Neural cell (in vitro differentiated cells): ENCODE data around the gene TRAPPC6A.

Experiments
- CTCF ChIP-seq: fragments of 450-650 bp; IDR thresholded peaks from 2 replicates; pipeline ENCODE4 v1.5.1; 2014; ENCODE audit warnings: antibody characterized with exemption, mild to moderate bottlenecking, moderate library complexity; ENCODE audit not compliant: poor library complexity, severe bottlenecking
- EZH2 ChIP-seq: fragments of 200-600, 300-800 bp; shearing (Covaris generic), sonication (generic); IDR thresholded peaks from 2 replicates; pipeline ENCODE4 v1.6.1; 2014; ENCODE audit warnings: antibody characterized with exemption, low read length, borderline replicate concordance, mild to moderate bottlenecking; ENCODE audit not compliant: insufficient read depth, poor library complexity, severe bottlenecking
- POLR2AphosphoS5 ChIP-seq: IDR thresholded peaks from 2 replicates; pipeline ENCODE4 v1.6.1; 2012
- REST ChIP-seq: IDR thresholded peaks from 2 replicates; pipeline ENCODE4 v1.6.1; 2012; ENCODE audit warnings: borderline replicate concordance
- SMC3 ChIP-seq: fragments of 450-650 bp; conservative IDR thresholded peaks from 2 replicates; pipeline ENCODE4 v1.6.1; 2014; ENCODE audit warnings: antibody characterized with exemption, mild to moderate bottlenecking, moderate library complexity; ENCODE audit not compliant: poor library complexity
- TAF1 ChIP-seq: IDR thresholded peaks from 2 replicates; pipeline ENCODE4 v1.6.1; 2012; ENCODE audit warnings: low read depth

- no peak for TF ChIP-seq CTCF
- TF ChIP-seq POLR2AphosphoS5: no peak
- no peak for TF ChIP-seq EZH2
- no peak for TF ChIP-seq TAF1
- no peak for TF ChIP-seq REST
- no peak for TF ChIP-seq SMC3
Measured at GRCh38 chr19:45130236-45130635, 47.8 kb downstream of the TRAPPC6A start.
